GM08714 (cell line): Measurements from ENCODE around the gene DMRTC2.

Source experiments
- H3K4me3 ChIP-seq: fragments of 200-500 bp; sonication (Bioruptor generic); 2 replicates; pipeline ENCODE4 v1.5.1; 2014; ENCODE audit warnings: mild to moderate bottlenecking, low read length, inconsistent platforms
- ZNF274 ChIP-seq: IDR thresholded peaks from 2 replicates; pipeline ENCODE4 v1.6.1; 2012; ENCODE audit warnings: mild to moderate bottlenecking, low read depth, low read length

The DMRTC2 gene

DNA sequence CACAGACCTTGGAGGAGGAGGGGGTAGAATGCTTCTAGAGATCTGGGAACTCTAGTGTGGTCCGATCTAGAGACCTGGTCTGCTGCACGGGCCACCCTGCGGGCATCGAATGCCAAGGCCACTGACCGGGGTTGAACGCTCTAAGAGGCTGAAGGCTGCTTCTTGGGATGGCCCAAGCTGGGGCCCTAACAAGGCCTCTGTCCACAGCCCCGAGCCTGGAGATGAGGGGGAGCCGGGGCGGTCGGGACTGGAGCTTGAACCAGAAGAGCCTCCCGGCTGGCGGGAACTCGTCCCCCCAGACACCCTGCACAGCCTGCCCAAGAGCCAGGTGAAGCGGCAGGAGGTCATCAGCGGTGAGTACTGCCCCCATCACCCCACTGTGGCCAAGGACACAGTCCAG, 53.4 kb downstream of the DMRTC2 start:
- TF ChIP-seq ZNF274, result no peak
- no peak overlapping the region for H3K4me3 ChIP-seq
